ENCODE results near the gene GJA3.

- no peak for TF ChIP-seq CTCF (IDR thresholded peaks at IDR 0.05; ENCODE audit: low read depth, low read length, missing input control)
- no peak for TF ChIP-seq ZBTB33 (IDR thresholded peaks at IDR 0.05)
- TF ChIP-seq YY1 (IDR thresholded peaks at IDR 0.05), result no peak
- no peak for TF ChIP-seq TAF1 (conservative IDR thresholded peaks at IDR 0.05)
- no peak for TF ChIP-seq RXRA (IDR thresholded peaks at IDR 0.05)
- no peak for TF ChIP-seq HNF4A (conservative IDR thresholded peaks at IDR 0.05)
- TF ChIP-seq REST (IDR thresholded peaks at IDR 0.05), result no peak
- no peak for TF ChIP-seq GABPA (IDR thresholded peaks at IDR 0.05 in 1 of 2, conservative IDR thresholded peaks at IDR 0.05 in 1 of 2)
- TF ChIP-seq MAX (IDR thresholded peaks at IDR 0.05), result no peak
- no peak for TF ChIP-seq RAD21 (IDR thresholded peaks at IDR 0.05)
- TF ChIP-seq EGR1 (IDR thresholded peaks at IDR 0.05; ENCODE audit: low read depth in 2 of 2), result no peak
- no peak for TF ChIP-seq JUND (IDR thresholded peaks at IDR 0.05)
These were observed 30.2 kb downstream of the GJA3 start for GRCh38 chr13:20130652-20131051.
